A673 (cell line): ENCODE results near the gene ISG20L2.

Experiments used
- EZH2 ChIP-seq: fragments of 200-600 bp; sonication (generic); IDR thresholded peaks from 2 replicates; pipeline ENCODE4 v1.6.1; 2017; ENCODE audit warnings: borderline replicate concordance, low read depth, mild to moderate bottlenecking, mixed read lengths, antibody characterized with exemption, low read length; ENCODE audit not compliant: poor library complexity, severe bottlenecking
- TF ChIP-seq, protein P1 (sequence below): fragments of 300-800, 200-600 bp; sonication (generic); conservative IDR thresholded peaks from 2 replicates; pipeline ENCODE4 v1.5.1; 2017; ENCODE audit warnings: low read depth, mild to moderate bottlenecking, antibody characterized with exemption, low read length, moderate library complexity, mixed read lengths

DNA sequence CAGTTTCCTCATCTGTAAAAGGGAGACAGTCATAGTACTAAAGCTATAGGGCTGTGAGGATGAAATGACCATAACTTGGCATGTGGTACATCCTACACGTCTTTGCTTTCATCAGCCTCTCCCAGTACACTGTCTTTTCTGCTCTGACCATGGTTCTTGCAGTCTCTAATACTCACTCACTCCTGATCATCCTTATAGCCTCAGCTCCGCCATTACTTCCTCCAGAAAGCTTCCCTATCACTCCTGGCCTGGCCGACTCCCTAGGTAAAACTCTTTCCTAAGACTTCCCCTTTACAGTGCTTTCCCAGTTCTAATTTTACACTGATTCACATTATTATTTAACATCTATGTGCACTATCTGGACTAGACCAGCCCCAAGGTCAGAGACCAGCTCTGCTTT is 17.3 kb upstream of the ISG20L2 start:
- TF ChIP-seq, protein P1, sequence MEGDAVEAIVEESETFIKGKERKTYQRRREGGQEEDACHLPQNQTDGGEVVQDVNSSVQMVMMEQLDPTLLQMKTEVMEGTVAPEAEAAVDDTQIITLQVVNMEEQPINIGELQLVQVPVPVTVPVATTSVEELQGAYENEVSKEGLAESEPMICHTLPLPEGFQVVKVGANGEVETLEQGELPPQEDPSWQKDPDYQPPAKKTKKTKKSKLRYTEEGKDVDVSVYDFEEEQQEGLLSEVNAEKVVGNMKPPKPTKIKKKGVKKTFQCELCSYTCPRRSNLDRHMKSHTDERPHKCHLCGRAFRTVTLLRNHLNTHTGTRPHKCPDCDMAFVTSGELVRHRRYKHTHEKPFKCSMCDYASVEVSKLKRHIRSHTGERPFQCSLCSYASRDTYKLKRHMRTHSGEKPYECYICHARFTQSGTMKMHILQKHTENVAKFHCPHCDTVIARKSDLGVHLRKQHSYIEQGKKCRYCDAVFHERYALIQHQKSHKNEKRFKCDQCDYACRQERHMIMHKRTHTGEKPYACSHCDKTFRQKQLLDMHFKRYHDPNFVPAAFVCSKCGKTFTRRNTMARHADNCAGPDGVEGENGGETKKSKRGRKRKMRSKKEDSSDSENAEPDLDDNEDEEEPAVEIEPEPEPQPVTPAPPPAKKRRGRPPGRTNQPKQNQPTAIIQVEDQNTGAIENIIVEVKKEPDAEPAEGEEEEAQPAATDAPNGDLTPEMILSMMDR: no peak
- TF ChIP-seq EZH2: no peak
